CD1c-positive myeloid dendritic cell (primary cell): Measurements from ENCODE around the gene C4BPA.

Experiments used
- DNase-seq: peaks from one replicate; pipeline ENCODE4 v3.0.0-alpha.2; 2016; ENCODE audit errors: extremely low spot score

The C4BPA gene

DNA sequence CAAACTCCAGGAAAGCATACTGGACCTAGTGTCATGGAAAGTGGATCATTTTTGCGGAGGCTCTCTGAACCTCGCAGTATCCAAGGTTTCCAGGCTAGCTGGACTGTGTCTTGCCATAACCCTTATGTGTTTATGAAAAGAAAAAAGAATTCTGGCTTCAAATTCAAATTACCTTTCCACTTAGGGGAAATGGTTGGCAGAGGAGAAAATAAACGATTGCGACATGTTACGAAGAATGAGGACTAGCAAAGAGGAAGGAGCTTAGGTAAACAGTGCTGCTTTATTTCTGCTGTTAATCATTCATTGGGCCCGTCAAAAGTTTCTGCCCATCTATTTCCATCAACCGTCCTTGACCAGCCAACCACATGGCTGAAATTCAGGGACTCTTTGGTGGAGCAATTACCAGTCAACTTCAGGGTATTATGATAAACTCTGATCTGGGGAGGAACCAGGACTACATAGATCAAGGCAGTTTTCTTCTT is at the start of gene C4BPA:
Gene C4BPA (plus strand): TSS at position 342 of the 482 bp plus-strand sequence. CDS start 8,793 bp downstream, outside the sequence.
- DNase-seq = peak; percentile 11

GRCh38 chr1:207054491-207054890 is 49.5 kb upstream of the C4BPA start:
- no peak for DNase-seq

DNA sequence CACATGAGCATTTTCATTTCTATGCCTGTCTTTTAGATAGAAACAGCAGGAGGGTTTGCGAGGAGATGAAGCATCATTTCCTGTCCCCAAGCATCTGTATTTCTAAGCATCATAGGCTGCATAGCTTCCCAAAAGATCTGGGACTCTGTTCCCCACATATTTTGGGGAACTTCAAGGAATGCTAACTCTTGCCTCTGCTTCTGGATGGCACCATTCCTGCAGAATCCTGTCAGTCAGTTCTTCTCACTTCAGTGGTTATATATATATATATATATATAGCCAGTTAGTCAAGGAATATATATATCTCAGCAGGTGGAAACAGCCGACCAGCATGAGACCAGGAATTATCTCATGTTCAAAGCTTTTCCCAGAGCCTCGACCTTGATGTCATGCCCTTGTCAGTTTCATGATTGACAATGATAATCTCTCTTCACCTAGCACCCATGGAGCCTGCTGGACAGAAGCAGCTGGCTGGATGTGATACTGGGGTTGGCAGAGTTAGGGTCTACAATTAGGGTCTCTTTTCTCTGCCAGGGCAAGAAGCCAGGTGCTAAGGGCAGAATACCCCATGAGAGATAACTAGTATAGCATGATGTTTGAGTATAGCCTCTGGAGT is 48.5 kb upstream of the C4BPA start:
- DNase-seq = no peak

- DNase-seq = no peak
Observed at GRCh38 chr1:207056673-207057072, 47.4 kb upstream of the C4BPA start.

- DNase-seq = no peak
Observed at GRCh38 chr1:207058252-207058651, 45.8 kb upstream of the C4BPA start.

DNA sequence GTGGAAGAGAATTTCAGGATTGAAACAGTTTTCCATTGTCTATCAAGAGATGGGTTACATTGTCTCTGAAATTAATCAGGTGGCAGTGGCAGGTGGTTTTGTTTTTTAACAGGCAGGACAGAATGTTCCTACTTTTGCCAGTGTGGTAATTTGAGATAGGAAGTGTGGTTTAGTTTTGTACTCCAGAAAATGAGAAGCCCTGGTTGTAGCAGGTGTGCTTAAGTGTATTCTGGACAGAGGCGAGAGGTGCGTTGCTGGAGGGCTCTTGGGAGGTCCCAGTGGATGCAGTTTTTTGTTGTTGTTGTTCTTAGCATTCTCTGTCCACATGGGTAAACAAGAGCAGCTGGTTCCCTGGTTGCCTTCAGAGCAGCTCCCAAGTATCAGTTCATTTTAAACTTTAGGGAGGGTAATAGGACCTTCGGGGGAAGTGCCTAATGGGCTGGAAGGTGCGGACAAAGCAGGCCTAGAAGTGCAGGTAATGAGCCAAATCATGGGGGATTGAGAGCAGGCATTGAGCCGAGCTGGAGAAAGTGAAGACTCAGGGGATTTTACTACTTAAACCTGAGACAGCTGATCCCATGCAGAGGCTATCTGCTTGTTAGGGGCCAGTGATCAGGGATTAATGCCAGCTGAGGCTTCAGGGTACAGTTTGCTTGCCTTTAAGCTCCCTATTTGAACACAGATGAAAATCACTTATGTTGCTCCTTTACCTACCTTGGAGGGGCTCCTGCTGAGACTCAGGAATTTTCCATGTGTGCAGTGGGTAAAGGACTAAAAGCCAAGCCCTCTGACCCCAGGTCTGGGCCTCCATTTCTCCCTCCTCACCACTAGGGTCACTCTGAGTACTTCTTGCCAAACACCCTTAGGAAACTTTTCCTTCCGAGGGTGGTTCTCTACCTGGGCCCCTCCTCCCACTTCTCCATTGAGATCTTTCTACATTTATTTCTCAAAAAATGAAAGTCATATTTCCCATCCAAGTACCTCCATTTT is 44.9 kb upstream of the C4BPA start:
- no peak for DNase-seq

- no peak for DNase-seq
Observed at GRCh38 chr1:207059881-207060280, 44.2 kb upstream of the C4BPA start.

- DNase-seq = no peak
Observed at GRCh38 chr1:207060596-207060995, 43.4 kb upstream of the C4BPA start.

GRCh38 chr1:207062058-207062457 is 42.0 kb upstream of the C4BPA start:
- no peak for DNase-seq

GRCh38 chr1:207063014-207063413 is 41.0 kb upstream of the C4BPA start:
- DNase-seq = no peak

GRCh38 chr1:207064561-207064960 is 39.5 kb upstream of the C4BPA start:
- DNase-seq = no peak

GRCh38 chr1:207067185-207067584 is 36.8 kb upstream of the C4BPA start:
- DNase-seq = no peak

- no peak for DNase-seq
Observed at GRCh38 chr1:207067665-207068064, 36.4 kb upstream of the C4BPA start.

GRCh38 chr1:207069061-207069460 is 35.0 kb upstream of the C4BPA start:
- no peak for DNase-seq

GRCh38 chr1:207069858-207070506 is 34.1 kb upstream of the C4BPA start:
- DNase-seq = no peak

GRCh38 chr1:207070811-207071210 is 33.2 kb upstream of the C4BPA start:
- DNase-seq = no peak

DNA sequence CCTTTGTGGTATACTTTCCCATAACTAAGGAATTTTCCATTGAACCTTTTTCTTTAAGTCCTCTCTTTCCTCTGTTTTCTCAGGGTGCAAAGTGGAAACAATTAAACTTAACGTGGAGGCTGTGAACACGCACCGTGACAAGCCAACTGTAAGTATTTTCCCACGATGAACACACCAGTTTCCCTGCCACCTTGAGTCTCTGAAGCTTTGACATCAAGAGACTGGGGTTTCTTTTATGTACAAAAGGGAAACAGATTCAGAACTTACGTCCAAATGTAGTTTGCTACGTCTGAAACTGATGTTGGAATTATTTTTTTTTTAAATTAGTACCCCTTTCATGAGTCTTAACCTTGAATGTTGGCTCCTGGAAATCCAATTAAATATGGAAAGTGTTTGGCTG is 32.6 kb upstream of the C4BPA start:
- DNase-seq = no peak

DNA sequence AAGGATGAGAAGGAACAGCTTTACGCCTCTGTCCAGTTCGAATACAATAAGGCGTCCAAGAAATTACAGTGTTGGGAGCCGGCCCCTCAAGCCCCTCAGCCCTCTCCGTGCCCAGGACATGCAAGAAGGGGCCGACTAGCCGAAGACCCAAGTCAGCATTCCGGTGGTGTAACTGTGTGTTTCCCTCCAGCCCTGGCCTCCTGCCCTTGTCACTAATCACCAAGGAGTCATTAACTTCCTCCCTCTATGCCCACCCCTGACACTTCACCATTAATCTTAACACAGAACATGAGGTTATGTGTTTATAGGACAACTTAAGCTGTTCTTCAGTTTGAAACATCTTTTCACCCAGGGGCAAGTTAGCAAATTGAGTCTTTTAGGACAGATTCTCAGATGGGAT is 31.8 kb upstream of the C4BPA start:
- DNase-seq = no peak

DNA sequence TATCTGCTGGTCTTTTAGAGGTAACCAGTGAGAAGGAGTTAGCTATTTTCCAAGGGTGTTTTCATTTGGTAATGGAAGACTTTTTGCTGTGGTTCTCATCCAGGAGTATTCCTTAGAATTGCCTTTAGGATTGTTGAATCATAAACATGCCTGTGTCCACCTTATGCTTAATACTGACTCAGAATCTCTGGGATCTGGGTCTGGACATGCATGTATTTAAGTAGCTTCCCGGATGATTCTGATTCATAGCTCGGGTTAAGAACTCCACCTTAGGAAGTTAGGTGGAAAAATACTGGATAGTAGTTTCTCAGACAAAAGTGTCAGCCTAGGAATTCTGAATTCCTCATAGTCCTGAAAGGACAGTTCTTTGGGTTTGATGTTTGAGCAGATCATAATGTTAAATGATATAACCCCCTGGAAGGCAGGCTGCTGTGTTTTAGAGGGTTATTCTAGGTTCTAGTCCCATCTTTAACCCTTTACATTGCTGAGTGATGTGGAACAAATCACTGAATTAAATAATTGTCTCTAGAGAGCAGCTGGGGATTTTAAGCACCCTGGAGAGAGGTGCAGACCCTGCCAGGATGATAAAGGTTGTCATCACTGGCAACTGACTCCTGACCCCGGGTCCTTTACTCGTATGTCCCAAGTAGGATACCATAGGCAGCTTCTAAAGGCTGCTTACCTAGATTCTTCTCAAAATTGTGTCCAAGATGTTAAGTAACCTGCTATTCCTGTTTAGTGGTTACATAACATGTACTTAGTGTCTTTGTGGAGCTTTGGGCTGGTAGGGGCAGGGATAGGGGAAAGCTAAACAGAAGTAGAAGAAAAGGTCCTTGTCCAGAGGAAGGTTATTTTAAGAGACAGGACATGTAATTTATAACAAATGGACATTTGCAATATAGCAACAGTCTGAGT is 29.9 kb upstream of the C4BPA start:
- no peak for DNase-seq

GRCh38 chr1:207076181-207076955 is 27.7 kb upstream of the C4BPA start:
- DNase-seq = no peak

GRCh38 chr1:207077012-207077411 is 27.0 kb upstream of the C4BPA start:
- DNase-seq = no peak
